Upper lobe of left lung (tissue), 4 donors: Measurements from ENCODE around the gene CLEC4C.

ENCODE experiments used
- POLR2A ChIP-seq, 4 donors: fragments of 450-650 bp; IDR thresholded peaks; one replicate each; pipeline ENCODE4 v1.5.1; 2016 to 2017; ENCODE audit warnings: antibody characterized with exemption in 4 of 4, mild to moderate bottlenecking in 2 of 4
- POLR2AphosphoS5 ChIP-seq, 2 donors: sonication (generic); formaldehyde crosslinking; IDR thresholded peaks; one replicate each; pipeline ENCODE4 v1.5.1; 2017; ENCODE audit warnings: antibody characterized with exemption in 2 of 2

GRCh38 chr12:7695237-7695560 is 52.0 kb downstream of the CLEC4C start:
- TF ChIP-seq POLR2A (IDR thresholded peaks at IDR 0.05) = no peak
- TF ChIP-seq POLR2AphosphoS5 (IDR thresholded peaks at IDR 0.05) = no peak
